Dermis blood vessel endothelial cell (primary cell): Measurements from ENCODE around the gene FCER1G. TPM values are rescaled to one million over a fixed set of nuclear protein-coding genes. Genes with fewer than 3 reads are reported as not detected.

ENCODE experiments used
- DNase-seq: peaks from one replicate; pipeline ENCODE4 v3.0.0; 2010
- total RNA-seq: library from RNA; depleted of rRNA; stranded (reverse); fragments of >200 nt; gene quantifications from 2 replicates; pipeline ENCODE4 v1.2.3, GENCODE V29; 2014

Gene FCER1G
- 0.19 TPM in 1 of 2 replicates, not detected in the other for total RNA-seq

GRCh38 chr1:161215076-161215475, at the start of gene FCER1G:
Gene FCER1G, plus strand, starts transcription at chr1:161215295. Its CDS starts 27 bp downstream, at chr1:161215322.
- no peak for DNase-seq

GRCh38 chr1:161165742-161166668, 49.1 kb upstream of the FCER1G start, which contains the start of gene PPOX:
Gene PPOX, plus strand, starts transcription at chr1:161166426. Its CDS starts 422 bp downstream, at chr1:161166848.
- peak; percentile 99 for DNase-seq

- DNase-seq: peak; percentile 44
Measured at GRCh38 chr1:161166669-161167548, 48.2 kb upstream of the FCER1G start.

- no peak for DNase-seq
Measured at GRCh38 chr1:161168906-161169305, 46.2 kb upstream of the FCER1G start.

- DNase-seq: no peak
Measured at GRCh38 chr1:161171191-161171590, 43.9 kb upstream of the FCER1G start.

- DNase-seq: no peak
Measured at GRCh38 chr1:161171696-161172095, 43.4 kb upstream of the FCER1G start.

- DNase-seq: no peak
Measured at GRCh38 chr1:161172349-161172748, 42.7 kb upstream of the FCER1G start.

GRCh38 chr1:161172776-161173376, 42.2 kb upstream of the FCER1G start:
- DNase-seq: no peak

GRCh38 chr1:161173711-161174110, 41.4 kb upstream of the FCER1G start:
- no peak for DNase-seq

GRCh38 chr1:161174911-161175310, 40.2 kb upstream of the FCER1G start:
- no peak for DNase-seq

- no peak for DNase-seq
Measured at GRCh38 chr1:161175771-161176453, 39.2 kb upstream of the FCER1G start.

- no peak for DNase-seq
Measured at GRCh38 chr1:161176468-161177111, 38.5 kb upstream of the FCER1G start.

GRCh38 chr1:161177112-161177935, 37.8 kb upstream of the FCER1G start, which contains the start of gene B4GALT3:
Gene B4GALT3, minus strand, starts transcription at chr1:161177507. Its CDS starts 1,447 bp downstream, at chr1:161176060.
- peak; percentile 87 for DNase-seq

GRCh38 chr1:161177936-161178244, 37.2 kb upstream of the FCER1G start:
- DNase-seq: no peak

- DNase-seq: no peak
Measured at GRCh38 chr1:161179698-161180097, 35.4 kb upstream of the FCER1G start.

GRCh38 chr1:161180639-161181038, 34.5 kb upstream of the FCER1G start:
- DNase-seq: peak; percentile 58

- no peak for DNase-seq
Measured at GRCh38 chr1:161182214-161182613, 32.9 kb upstream of the FCER1G start.

- DNase-seq: peak; percentile 98
Measured at GRCh38 chr1:161185282-161185682, 29.8 kb upstream of the FCER1G start.

- DNase-seq: no peak
Measured at GRCh38 chr1:161185732-161186311, 29.3 kb upstream of the FCER1G start.

GRCh38 chr1:161187311-161187710, 27.8 kb upstream of the FCER1G start:
- DNase-seq: no peak
